Hepatocyte (in vitro differentiated cells): Measurements from ENCODE around the gene SALL1. TPM values are rescaled to one million over a fixed set of nuclear protein-coding genes. Genes with fewer than 3 reads are reported as not detected.

Source experiments
- DNase-seq: peaks from one replicate; pipeline ENCODE4 v3.0.0-alpha.2; 2016; ENCODE audit warnings: low spot score
- H2AFZ ChIP-seq: fragments of 200-600 bp; sonication (generic); 2 replicates; pipeline ENCODE4 v1.6.0; 2016; ENCODE audit warnings: antibody characterized with exemption, mild to moderate bottlenecking
- H3K27ac ChIP-seq: fragments of 200-600 bp; sonication (generic); 2 replicates; pipeline ENCODE4 v1.5.1; 2016; ENCODE audit warnings: mild to moderate bottlenecking
- H3K27me3 ChIP-seq: fragments of 200-600 bp; sonication (generic); 2 replicates; pipeline ENCODE4 v1.6.1; 2016
- H3K36me3 ChIP-seq: fragments of 200-600 bp; sonication (generic); replicated peaks from 2 replicates; pipeline ENCODE4 v1.5.1; 2016; ENCODE audit warnings: low read depth; ENCODE audit not compliant: insufficient read depth
- H3K4me1 ChIP-seq: fragments of 200-600 bp; sonication (generic); 2 replicates; pipeline ENCODE4 v1.5.1; 2016; ENCODE audit warnings: mild to moderate bottlenecking, moderate library complexity; ENCODE audit not compliant: insufficient read depth
- H3K4me2 ChIP-seq: fragments of 200-600 bp; sonication (generic); 2 replicates; pipeline ENCODE4 v1.6.0; 2016
- H3K4me3 ChIP-seq: fragments of 200-600 bp; sonication (generic); 2 replicates; pipeline ENCODE4 v1.5.1; 2016; ENCODE audit warnings: mild to moderate bottlenecking
- H3K79me2 ChIP-seq: fragments of 200-600 bp; sonication (generic); 2 replicates; pipeline ENCODE4 v1.6.0; 2017; ENCODE audit warnings: mild to moderate bottlenecking
- H3K9me2 ChIP-seq: fragments of 200-600 bp; sonication (generic); replicated peaks from 2 replicates; pipeline ENCODE4 v1.6.0; 2017; ENCODE audit warnings: mild to moderate bottlenecking; ENCODE audit not compliant: insufficient read depth
- H3K9me3 ChIP-seq: fragments of 200-600 bp; sonication (generic); 2 replicates; pipeline ENCODE4 v1.5.1; 2016; ENCODE audit warnings: low read depth, mild to moderate bottlenecking
- H4K20me1 ChIP-seq: fragments of 200-600 bp; sonication (generic); 2 replicates; pipeline ENCODE4 v1.6.0; 2016; ENCODE audit warnings: mild to moderate bottlenecking; ENCODE audit not compliant: insufficient read depth, poor library complexity, severe bottlenecking
- CTCF ChIP-seq: fragments of 200-600 bp; sonication (generic); IDR thresholded peaks from 2 replicates; pipeline ENCODE4 v1.5.1; 2016; ENCODE audit warnings: antibody characterized with exemption, mild to moderate bottlenecking; ENCODE audit not compliant: poor library complexity
- EZH2 ChIP-seq: fragments of 200-600 bp; sonication (generic); IDR thresholded peaks from 2 replicates; pipeline ENCODE4 v1.6.1; 2016; ENCODE audit warnings: antibody characterized with exemption, mild to moderate bottlenecking, borderline replicate concordance
- EZH2phosphoT487 ChIP-seq: fragments of 200-600 bp; sonication (generic); IDR thresholded peaks from one replicate; pipeline ENCODE4 v1.6.1; 2018; ENCODE audit warnings: antibody characterized with exemption, mild to moderate bottlenecking, low read depth, moderate library complexity; ENCODE audit not compliant: unreplicated experiment, severe bottlenecking
- WGBS: methylation state at CpG from one replicate; pipeline ENCODE4 v1.1.6; 2016; ENCODE audit warnings: low lambda C conversion rate; ENCODE audit errors: missing lambda C conversion rate; 5-methylcytosine and 5-hydroxymethylcytosine counted together
- polyA plus RNA-seq: library from polyadenylated mRNA; unstranded; fragments of >200 nt; fragmentation: Nextera tagmentation; extraction: Ambion mirVana; gene quantifications from 2 replicates; pipeline ENCODE4 v1.2.1, GENCODE V29; 2016
- total RNA-seq: library from RNA; depleted of rRNA; stranded (reverse); fragments of >200 nt; gene quantifications from 2 replicates; pipeline ENCODE4 v1.2.3, GENCODE V29; 2014

Gene SALL1
- total and polyA plus RNA-seq, 2 experiments from 2014 or later: 2.4 to 5.4 TPM

- Histone ChIP-seq H3K36me3 (no peaks in the 10 kb centered on the region), H3K27ac (no peak overlapping the region), H3K4me3 (no peak overlapping the region), H3K9me3 (no peaks in the 10 kb centered on the region), H4K20me1 (no peaks in the 10 kb centered on the region), H2AFZ (no peak overlapping the region), H3K4me2 (no peak overlapping the region), H3K9me2 (no peaks in the 10 kb centered on the region), H3K4me1 (no peaks in the 10 kb centered on the region), H3K79me2 (no peaks in the 10 kb centered on the region), H3K27me3 (peaks cover 30% of the 10 kb centered on the region)
- no peak for DNase-seq
- 61% methylated on average over 3 of the region's 3 CpGs for WGBS
- TF ChIP-seq EZH2phosphoT487: no peak
- TF ChIP-seq EZH2: no peak
- TF ChIP-seq CTCF: no peak
These were observed 15.0 kb upstream of the SALL1 start for GRCh38 chr16:51166091-51166490.

- no peaks in the 10 kb centered on the region for H3K9me3 ChIP-seq
- no peaks in the 10 kb centered on the region for H3K36me3 ChIP-seq
- no peaks in the 10 kb centered on the region for H3K9me2 ChIP-seq
- no peak overlapping the region for H3K4me2 ChIP-seq
- no peaks in the 10 kb centered on the region for H3K4me1 ChIP-seq
- no peak overlapping the region for H3K27ac ChIP-seq
- H4K20me1 ChIP-seq: no peaks in the 10 kb centered on the region
- H3K4me3 ChIP-seq: no peak overlapping the region
- no peak for DNase-seq
- H3K79me2 ChIP-seq: no peaks in the 10 kb centered on the region
- 100% methylated on average over 1 of the region's 1 CpG for WGBS
- H2AFZ ChIP-seq: no peak overlapping the region
- TF ChIP-seq CTCF (no peak), EZH2phosphoT487 (no peak), EZH2 (no peak)
- H3K27me3 ChIP-seq: peaks cover 38% of the 10 kb centered on the region
These were observed 14.0 kb upstream of the SALL1 start for GRCh38 chr16:51165043-51165442.

- Histone ChIP-seq H3K27me3 (peaks cover 43% of the 10 kb centered on the region), H2AFZ (no peak overlapping the region), H3K27ac (no peak overlapping the region), H4K20me1 (no peaks in the 10 kb centered on the region), H3K4me1 (no peaks in the 10 kb centered on the region), H3K79me2 (no peaks in the 10 kb centered on the region), H3K36me3 (no peaks in the 10 kb centered on the region), H3K4me2 (no peak overlapping the region), H3K9me3 (no peaks in the 10 kb centered on the region), H3K9me2 (no peaks in the 10 kb centered on the region), H3K4me3 (no peak overlapping the region)
- no peak for DNase-seq
- TF ChIP-seq EZH2phosphoT487 (no peak), CTCF (no peak), EZH2 (no peak)
- WGBS: 98% methylated on average over 2 of the region's 2 CpGs
These were observed 13.5 kb upstream of the SALL1 start for GRCh38 chr16:51164574-51164973.
